Gastroesophageal sphincter (tissue), 4 donors: ENCODE results near the gene E2F4. TPM values are rescaled to one million over a fixed set of nuclear protein-coding genes. Genes with fewer than 3 reads are reported as not detected.

Experiments
- ATAC-seq: fragments of 150-250 bp; one replicate; pipeline ENCODE4 v1.9.1; 2016; ENCODE audit warnings: mild to moderate bottlenecking, moderate library complexity
- H3K27ac ChIP-seq, 4 donors: fragments of 200-600 bp; sonication (generic) in 3 of 4; 1 replicate in 3 of 4; 2 replicates in 1 of 4; pipeline ENCODE4 v1.5.1; 2016 to 2019
- H3K27me3 ChIP-seq: fragments of 200-600 bp; sonication (generic); one replicate; pipeline ENCODE4 v1.5.1; 2019
- H3K36me3 ChIP-seq, 2 donors: fragments of 200-600 bp; sonication (generic); one replicate each; pipeline ENCODE4 v1.5.1; 2019; ENCODE audit warnings: control low read depth in 1 of 2
- H3K4me1 ChIP-seq, 3 donors: fragments of 200-600 bp; sonication (generic); 1 replicate in 2 of 3; 2 replicates in 1 of 3; pipeline ENCODE4 v1.5.1; 2016 to 2019; ENCODE audit warnings: control low read depth in 2 of 3
- H3K4me3 ChIP-seq, 2 donors: fragments of 200-600 bp; sonication (generic); one replicate each; pipeline ENCODE4 v1.5.1; 2019; ENCODE audit warnings: mild to moderate bottlenecking in 1 of 2, moderate library complexity in 1 of 2
- H3K9me3 ChIP-seq, 3 donors: fragments of 200-600 bp; sonication (generic); one replicate each; pipeline ENCODE4 v1.5.1; 2017 to 2019; ENCODE audit warnings: control low read depth in 2 of 3
- EP300 ChIP-seq: sonication (generic); formaldehyde crosslinking; IDR thresholded peaks from one replicate; pipeline ENCODE4 v1.6.1; 2017; ENCODE audit warnings: antibody characterized with exemption, mild to moderate bottlenecking
- POLR2A ChIP-seq, 2 donors: fragments of 450-650 bp; IDR thresholded peaks; one replicate each; pipeline ENCODE4 v1.6.1; 2017; ENCODE audit warnings: antibody characterized with exemption in 2 of 2, mild to moderate bottlenecking in 2 of 2, moderate library complexity in 1 of 2
- POLR2AphosphoS5 ChIP-seq: sonication (generic); formaldehyde crosslinking; IDR thresholded peaks from one replicate; pipeline ENCODE4 v1.6.1; 2017; ENCODE audit warnings: antibody characterized with exemption
- WGBS, 2 donors: methylation state at CpG; one replicate each; pipeline ENCODE4 v1.1.5; 2018; ENCODE audit warnings: low coverage in 1 of 2; 5-methylcytosine and 5-hydroxymethylcytosine counted together
- total RNA-seq, 4 donors: library from RNA; depleted of rRNA; stranded (reverse); fragments of >200 nt; gene quantifications; one replicate each; pipeline ENCODE4 v1.1.0, GENCODE V29; 2016
- TF ChIP-seq, protein P1 (sequence below), 4 experiments: fragments of 200-600 bp in 2 of 4; fragments of 450-650 bp in 2 of 4; sonication (generic) in 1 of 4; IDR thresholded peaks; one replicate each; pipeline ENCODE4 v1.5.1; 2017 to 2019; ENCODE audit warnings: antibody characterized with exemption in 4 of 4, mild to moderate bottlenecking in 2 of 4, moderate library complexity in 2 of 4

The E2F4 gene
- total RNA-seq, 4 donors from 2014 or later = 55.0 to 89.8 (median 76.2) TPM

DNA sequence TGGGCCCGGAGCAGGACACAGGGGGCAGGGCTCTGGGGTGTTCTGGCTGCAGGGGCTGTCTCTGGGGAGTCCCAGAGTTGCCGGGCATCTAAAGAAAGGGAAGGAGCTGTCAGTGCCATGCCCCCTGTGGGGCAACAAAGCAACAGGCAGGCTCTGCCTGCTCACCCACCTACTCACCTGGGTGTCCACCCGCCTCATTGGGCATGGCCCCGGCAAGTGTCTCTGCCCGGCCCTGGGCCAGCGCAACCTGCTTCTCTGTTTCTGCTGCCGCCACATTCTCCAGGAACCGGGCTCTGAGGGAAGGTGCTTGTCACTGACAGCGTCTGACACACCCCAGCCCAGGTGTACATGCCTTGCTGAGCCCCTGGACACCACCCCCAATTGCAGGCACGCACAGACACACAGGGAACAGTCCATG lies 42.2 kb downstream of the E2F4 start:
- Histone ChIP-seq H3K4me1 (no peaks in the 10 kb centered on the region), H3K9me3 (no peaks in the 10 kb centered on the region), H3K27me3 (no peaks in the 10 kb centered on the region), H3K4me3 (no peak overlapping the region), H3K27ac (no peak overlapping the region), H3K36me3 (peaks cover 0 to 98% of the 10 kb centered on the region in 2 donors)
- TF ChIP-seq POLR2A (IDR thresholded peaks at IDR 0.05) (no peak), EP300 (no peak), POLR2AphosphoS5 (no peak)
- TF ChIP-seq, protein P1, sequence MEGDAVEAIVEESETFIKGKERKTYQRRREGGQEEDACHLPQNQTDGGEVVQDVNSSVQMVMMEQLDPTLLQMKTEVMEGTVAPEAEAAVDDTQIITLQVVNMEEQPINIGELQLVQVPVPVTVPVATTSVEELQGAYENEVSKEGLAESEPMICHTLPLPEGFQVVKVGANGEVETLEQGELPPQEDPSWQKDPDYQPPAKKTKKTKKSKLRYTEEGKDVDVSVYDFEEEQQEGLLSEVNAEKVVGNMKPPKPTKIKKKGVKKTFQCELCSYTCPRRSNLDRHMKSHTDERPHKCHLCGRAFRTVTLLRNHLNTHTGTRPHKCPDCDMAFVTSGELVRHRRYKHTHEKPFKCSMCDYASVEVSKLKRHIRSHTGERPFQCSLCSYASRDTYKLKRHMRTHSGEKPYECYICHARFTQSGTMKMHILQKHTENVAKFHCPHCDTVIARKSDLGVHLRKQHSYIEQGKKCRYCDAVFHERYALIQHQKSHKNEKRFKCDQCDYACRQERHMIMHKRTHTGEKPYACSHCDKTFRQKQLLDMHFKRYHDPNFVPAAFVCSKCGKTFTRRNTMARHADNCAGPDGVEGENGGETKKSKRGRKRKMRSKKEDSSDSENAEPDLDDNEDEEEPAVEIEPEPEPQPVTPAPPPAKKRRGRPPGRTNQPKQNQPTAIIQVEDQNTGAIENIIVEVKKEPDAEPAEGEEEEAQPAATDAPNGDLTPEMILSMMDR (IDR thresholded peaks at IDR 0.05) = no peak
- no peak for ATAC-seq
- WGBS, 2 donors = 100% methylated on average over 2 of the region's 10 CpGs; no CpG with 5 or more reads in 1 of the 2 donors

DNA sequence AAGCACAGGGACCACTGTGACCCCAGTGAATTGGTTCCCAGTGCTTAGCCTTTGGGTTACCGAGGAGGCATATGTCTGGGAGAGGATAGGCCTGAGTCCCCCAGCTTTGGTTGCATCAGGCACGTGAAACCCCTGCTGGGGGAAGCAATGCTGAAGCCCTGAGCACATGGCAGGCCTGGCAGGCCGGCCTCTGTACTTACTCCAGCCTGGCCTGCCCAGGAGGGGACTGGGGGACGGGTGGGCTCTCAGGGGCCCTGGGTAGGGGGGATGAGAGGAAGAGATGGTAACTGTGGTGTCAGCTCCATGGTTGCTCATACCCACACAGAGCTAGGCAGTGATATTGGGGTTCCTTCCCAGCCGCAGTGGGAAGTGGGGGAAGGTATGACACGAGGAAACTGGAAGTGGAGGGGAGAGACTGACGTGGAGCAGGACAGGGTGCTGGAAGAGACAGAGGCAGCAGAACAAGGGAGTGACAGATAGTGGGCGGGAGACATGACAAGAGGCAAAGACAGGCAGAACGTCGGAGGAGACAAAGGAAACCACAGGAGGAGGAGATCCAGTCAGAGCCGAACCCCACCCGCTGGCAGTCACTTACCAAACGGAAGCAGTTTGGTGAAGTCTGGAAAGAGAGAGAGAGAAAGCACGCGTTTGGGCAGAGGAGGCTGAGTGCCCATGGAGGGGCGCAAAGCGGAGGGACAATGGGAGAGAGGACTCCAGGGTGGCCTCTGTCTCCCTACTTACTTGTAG lies 44.0 kb downstream of the E2F4 start:
- peaks cover 0 to 87% of the 10 kb centered on the region in 2 donors for H3K36me3 ChIP-seq
- no peak for TF ChIP-seq POLR2AphosphoS5
- no peak for TF ChIP-seq POLR2A (IDR thresholded peaks at IDR 0.05)
- no peak for TF ChIP-seq EP300
- TF ChIP-seq, protein P1 (IDR thresholded peaks at IDR 0.05) = no peak
- no peaks in the 10 kb centered on the region for H3K27me3 ChIP-seq
- 78 to 86% methylated on average over 10 to 15 of the region's 17 CpGs for WGBS, 2 donors
- no peak for ATAC-seq
- H3K9me3 ChIP-seq = no peaks in the 10 kb centered on the region
- H3K27ac ChIP-seq = no peak overlapping the region
- H3K4me1 ChIP-seq = peaks cover 0 to 8% (median 4%) of the 10 kb centered on the region in 3 donors
- H3K4me3 ChIP-seq = no peak overlapping the region

DNA sequence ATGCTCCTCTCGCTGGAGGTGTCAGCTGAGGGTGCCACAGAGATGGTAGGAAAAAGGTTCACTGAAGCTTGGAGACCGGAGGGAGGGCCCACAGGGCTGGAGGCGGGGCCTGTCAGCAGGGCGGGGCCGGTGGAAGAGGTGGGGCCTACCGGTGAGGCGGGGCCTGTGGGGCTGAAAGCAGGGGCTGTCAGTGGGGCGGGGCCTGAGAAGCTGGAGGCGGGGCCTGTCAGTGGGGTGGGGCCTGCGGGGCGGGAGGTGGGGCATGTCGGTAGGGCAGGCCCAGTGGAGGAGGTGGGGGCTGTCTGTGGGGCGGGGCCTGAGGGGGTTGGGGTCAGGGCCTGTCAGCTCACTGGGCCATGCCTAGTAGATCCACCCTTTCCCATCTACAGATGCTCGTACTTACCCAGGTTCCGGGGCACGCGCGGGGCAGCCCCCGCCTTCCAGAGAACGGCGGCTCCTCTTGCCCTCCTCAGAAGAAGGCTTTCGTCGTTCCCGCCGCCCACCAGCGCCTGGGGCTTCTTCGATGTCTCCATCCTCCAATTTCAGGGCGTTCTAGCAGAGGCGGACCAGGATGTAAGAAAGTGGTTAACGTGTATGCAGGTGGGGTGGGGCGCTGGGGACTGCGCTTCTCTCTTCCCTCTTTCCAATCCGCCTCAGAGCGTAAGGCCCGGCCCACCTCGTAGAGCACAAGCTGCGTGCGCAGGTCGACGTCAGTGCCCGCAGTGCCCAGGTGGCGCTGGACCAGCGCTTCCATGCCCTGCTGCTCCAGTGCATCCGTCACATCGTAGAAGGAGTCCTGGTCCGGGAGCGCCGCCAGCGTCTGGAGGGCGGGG lies 44.8 kb downstream of the E2F4 start:
- TF ChIP-seq POLR2A (IDR thresholded peaks at IDR 0.05) (no peak), POLR2AphosphoS5 (no peak)
- TF ChIP-seq, protein P1 (IDR thresholded peaks at IDR 0.05) = no peak
- no peak for ATAC-seq
- H3K4me3 ChIP-seq = no peak overlapping the region
- no peaks in the 10 kb centered on the region for H3K27me3 ChIP-seq
- H3K27ac ChIP-seq = peak overlapping the region in 1 of 4 donors; percentile 8
- no peaks in the 10 kb centered on the region for H3K9me3 ChIP-seq
- peaks cover 0 to 16% (median 7%) of the 10 kb centered on the region in 3 donors for H3K4me1 ChIP-seq
- peaks cover 0 to 79% of the 10 kb centered on the region in 2 donors for H3K36me3 ChIP-seq
- 70 to 88% methylated on average over 1 to 2 of the region's 50 CpGs for WGBS, 2 donors

DNA sequence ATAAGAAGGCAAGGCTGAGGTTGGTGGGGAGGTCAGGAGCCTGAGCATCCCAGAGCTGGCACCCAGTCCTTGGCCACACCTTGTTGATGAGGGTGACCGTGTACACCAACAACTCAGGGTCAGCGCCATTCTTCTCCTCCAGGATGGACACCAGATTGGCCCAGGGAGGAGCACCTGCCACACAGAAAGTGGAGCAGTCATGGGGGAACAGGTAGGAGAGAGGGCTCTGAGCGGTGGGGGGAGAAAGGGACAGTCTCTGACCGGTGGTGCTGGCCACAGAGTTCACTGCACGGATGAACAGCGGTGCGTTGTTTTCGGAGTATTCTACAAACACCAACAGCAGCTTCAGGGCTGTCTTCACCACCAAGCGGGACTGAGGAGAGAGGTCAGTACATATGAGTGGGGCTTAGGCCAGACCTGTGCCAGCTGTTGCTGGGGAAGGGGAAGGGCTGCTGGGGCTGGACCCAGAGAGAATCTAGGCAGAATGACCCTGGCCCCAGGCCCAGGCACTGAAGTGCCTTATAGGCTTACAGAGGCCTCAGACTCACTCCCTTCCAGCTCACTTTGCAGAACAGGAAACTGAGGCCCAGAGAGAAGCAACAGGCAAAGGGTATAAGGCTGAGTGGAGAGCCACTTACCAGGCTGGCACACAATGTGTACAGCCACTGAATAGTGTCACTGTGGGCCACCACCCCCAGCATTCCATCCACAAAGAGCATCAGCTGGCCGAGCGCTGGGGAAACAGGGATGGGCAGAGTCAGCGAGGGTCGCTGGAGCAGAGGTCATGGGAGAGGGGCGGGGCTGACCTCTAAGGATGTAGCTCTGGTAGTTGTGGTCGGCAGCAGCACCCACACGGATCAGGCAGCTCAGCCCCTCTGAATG lies 45.7 kb downstream of the E2F4 start:
- no peak overlapping the region for H3K27ac ChIP-seq
- no peak for TF ChIP-seq EP300
- TF ChIP-seq, protein P1 (IDR thresholded peaks at IDR 0.05) = no peak
- no peak for TF ChIP-seq POLR2AphosphoS5
- no peak for TF ChIP-seq POLR2A (IDR thresholded peaks at IDR 0.05)
- H3K4me1 ChIP-seq = peaks cover 0 to 25% (median 7%) of the 10 kb centered on the region in 3 donors
- no peaks in the 10 kb centered on the region for H3K27me3 ChIP-seq
- WGBS, 2 donors = 61 to 81% methylated on average over 5 to 10 of the region's 16 CpGs
- no peak for ATAC-seq
- H3K9me3 ChIP-seq = no peaks in the 10 kb centered on the region
- no peak overlapping the region for H3K4me3 ChIP-seq
- H3K36me3 ChIP-seq = peaks cover 0 to 73% of the 10 kb centered on the region in 2 donors
